HepG2 (cell line): ENCODE measurements around the gene NOTUM. TPM values are rescaled to one million over a fixed set of nuclear protein-coding genes. Genes with fewer than 3 reads are reported as not detected.
A peak's percentile ranks its signal among the peaks of the same experiment; 100 is the strongest.

Source experiments
- CEBPG ChIP-seq: IDR thresholded peaks from 2 replicates; pipeline ENCODE4 v1.6.1; 2016
- CENPT ChIP-seq: sonication (generic); formaldehyde crosslinking; IDR thresholded peaks from 2 replicates; pipeline ENCODE4 v1.8.0; 2022; ENCODE audit warnings: low read depth, mild to moderate bottlenecking, moderate library complexity, missing genetic modification reagents
- ESRRA ChIP-seq: sonication (generic); formaldehyde crosslinking; IDR thresholded peaks from 2 replicates; pipeline ENCODE4 v1.5.1; 2020; ENCODE audit warnings: mild to moderate bottlenecking, low read depth, missing genetic modification reagents
- FOXA3 ChIP-seq: IDR thresholded peaks from 2 replicates; pipeline ENCODE4 v1.6.1; 2016; ENCODE audit warnings: missing genetic modification reagents, missing compliant biosample characterization
- GATA4 ChIP-seq: sonication (generic); IDR thresholded peaks from 2 replicates; pipeline ENCODE4 v1.6.1; 2016; ENCODE audit warnings: antibody characterized with exemption, low read depth, borderline replicate concordance
- HIVEP1 ChIP-seq: sonication (generic); formaldehyde crosslinking; IDR thresholded peaks from 2 replicates; pipeline ENCODE4 v1.4.0; 2020; ENCODE audit warnings: mild to moderate bottlenecking, missing genetic modification reagents
- HMG20A ChIP-seq: IDR thresholded peaks from 2 replicates; pipeline ENCODE4 v1.6.1; 2016; ENCODE audit warnings: borderline replicate concordance
- MAFG ChIP-seq: sonication (generic); formaldehyde crosslinking; IDR thresholded peaks from 2 replicates; pipeline ENCODE4 v1.5.1; 2020; ENCODE audit warnings: mild to moderate bottlenecking, missing genetic modification reagents
- MAZ ChIP-seq, 2 experiments: sonication (generic) in 1 of 2; formaldehyde crosslinking in 1 of 2; IDR thresholded peaks; 2 replicates each; pipeline versions ENCODE4 v1.5.0 to v1.6.1; 2012 to 2020; ENCODE audit warnings: low read depth in 2 of 2, mild to moderate bottlenecking in 2 of 2, borderline replicate concordance in 1 of 2, improper control_type of control experiment in 1 of 2, low read length in 1 of 2, missing genetic modification reagents in 1 of 2, moderate library complexity in 1 of 2
- MTF1 ChIP-seq: sonication (generic); formaldehyde crosslinking; IDR thresholded peaks from 2 replicates; pipeline ENCODE4 v1.5.0; 2020; ENCODE audit warnings: missing genetic modification reagents
- PTBP1 ChIP-seq: fragments of 200-400 bp; formaldehyde crosslinking; IDR thresholded peaks from 2 replicates; pipeline ENCODE4 v1.6.1; 2018; ENCODE audit warnings: low read length, low read depth; ENCODE audit not compliant: poor library complexity, severe bottlenecking
- RBFOX2 ChIP-seq: fragments of 200-400 bp; formaldehyde crosslinking; IDR thresholded peaks from 2 replicates; pipeline ENCODE4 v1.6.1; 2017; ENCODE audit warnings: low read depth, mild to moderate bottlenecking, low read length
- RXRB ChIP-seq: IDR thresholded peaks from 2 replicates; pipeline ENCODE4 v1.6.1; 2016; ENCODE audit warnings: borderline replicate concordance, missing genetic modification reagents, missing compliant biosample characterization
- SNRNP70 ChIP-seq: fragments of 200-400 bp; formaldehyde crosslinking; IDR thresholded peaks from 2 replicates; pipeline ENCODE4 v1.6.1; 2017; ENCODE audit warnings: mild to moderate bottlenecking, low read depth, low read length, moderate library complexity
- TGIF2 ChIP-seq: IDR thresholded peaks from 2 replicates; pipeline ENCODE4 v1.6.1; 2016; ENCODE audit warnings: control low read depth, missing compliant biosample characterization
- XRCC5 ChIP-seq: fragments of 200-400 bp; formaldehyde crosslinking; optimal IDR thresholded peaks from 2 replicates; pipeline ENCODE3; 2017; ENCODE audit warnings: mild to moderate bottlenecking, low read length
- ZSCAN22 ChIP-seq: sonication (generic); formaldehyde crosslinking; IDR thresholded peaks from 2 replicates; pipeline ENCODE4 v1.4.0; 2020; ENCODE audit warnings: mild to moderate bottlenecking, missing genetic modification reagents
- polyA plus RNA-seq, 8 experiments: library from polyadenylated mRNA; depleted of rRNA in 3 of 8; stranded (reverse) in 7 of 8; unstranded in 1 of 8; fragments of >200 nt; fragmentation: Illumina TruSeq in 4 of 8; extraction: Trizol in 4 of 8; gene quantifications; 2 replicates each; pipeline versions ENCODE4 v1.2.1 to v1.2.3, GENCODE V29; 2011 to 2016; ENCODE audit warnings: low read depth in 4 of 8, missing spikeins in 1 of 8, mixed read lengths in 1 of 8; ENCODE audit not compliant: insufficient read depth in 1 of 8
- total RNA-seq, 5 experiments: library from RNA; depleted of rRNA; stranded (reverse); fragments of >200 nt; fragmentation: Illumina TruSeq; extraction: Trizol; gene quantifications; 2 replicates each; pipeline ENCODE4 v1.2.3, GENCODE V29; 2016; ENCODE audit warnings: low read depth in 1 of 5
- TF ChIP-seq, protein P1 (sequence below): sonication (generic); formaldehyde crosslinking; IDR thresholded peaks from 2 replicates; pipeline ENCODE4 v1.5.1; 2020; ENCODE audit warnings: missing genetic modification reagents, mild to moderate bottlenecking, borderline replicate concordance
- TF ChIP-seq, protein P2 (sequence below): sonication (generic); formaldehyde crosslinking; IDR thresholded peaks from 2 replicates; pipeline ENCODE4 v1.9.0; 2022; ENCODE audit warnings: low read depth, missing genetic modification reagents
- TF ChIP-seq, protein P3 (sequence below): sonication (generic); formaldehyde crosslinking; IDR thresholded peaks from 2 replicates; pipeline ENCODE4 v1.4.0; 2020; ENCODE audit warnings: missing genetic modification reagents
- TF ChIP-seq, protein P4 (sequence below): sonication (generic); formaldehyde crosslinking; conservative IDR thresholded peaks from 2 replicates; pipeline ENCODE4 v1.5.0; 2020; ENCODE audit warnings: missing genetic modification reagents
- TF ChIP-seq, protein P5 (sequence below): sonication (generic); formaldehyde crosslinking; IDR thresholded peaks from 2 replicates; pipeline ENCODE4 v1.8.1; 2023; ENCODE audit warnings: mild to moderate bottlenecking, missing genetic modification reagents

The NOTUM gene
- total and polyA plus RNA-seq, 2 of the 13 experiments (the other 11 are each of a cell fraction or from before 2014, with no cell fraction given): 150 to 160 TPM

DNA sequence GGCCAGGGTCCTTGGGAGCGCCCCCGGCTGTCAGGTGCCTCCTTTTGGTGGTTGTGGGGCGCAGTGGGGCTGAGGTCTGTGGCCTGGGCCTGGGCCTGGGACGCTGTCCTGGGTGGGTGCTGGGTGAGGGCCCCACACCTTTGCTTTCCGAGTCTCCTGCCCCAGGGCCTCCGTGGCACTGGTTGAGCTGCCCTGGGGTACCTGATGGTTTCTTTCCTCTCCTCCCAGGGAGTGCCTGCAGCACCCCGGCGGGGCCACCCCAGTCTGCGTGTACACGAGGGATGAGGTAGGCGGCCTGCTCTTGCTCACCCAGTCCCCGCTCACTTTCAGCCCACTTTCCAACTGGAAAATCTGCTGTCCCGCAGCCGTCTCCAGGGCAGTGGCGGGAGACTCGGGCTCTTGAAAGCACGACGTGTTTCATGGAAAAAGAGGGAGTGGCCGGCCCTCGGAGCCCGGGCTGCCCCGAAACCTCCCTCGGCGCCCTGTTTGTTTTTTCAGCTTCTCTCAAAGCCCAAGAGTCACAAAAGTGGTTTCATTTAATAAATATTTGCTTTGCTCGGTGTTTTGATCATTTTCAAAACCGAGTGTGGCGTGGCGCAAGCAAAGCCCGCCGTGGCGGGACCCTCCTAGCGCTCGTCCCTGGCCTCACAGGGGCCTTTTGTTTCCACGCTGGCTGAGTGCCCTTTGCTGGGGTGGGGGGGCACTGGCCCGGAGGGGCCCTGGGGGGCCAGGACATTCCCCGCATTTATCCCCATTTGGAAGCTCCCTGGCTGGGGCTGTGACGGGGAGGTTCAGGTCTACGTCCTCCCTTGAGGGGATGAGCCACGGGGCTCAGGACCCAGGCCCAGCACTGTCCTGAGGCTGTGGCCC lies 33.8 kb upstream of the NOTUM start (continued):
- no peak for TF ChIP-seq SNRNP70
- TF ChIP-seq, protein P1, sequence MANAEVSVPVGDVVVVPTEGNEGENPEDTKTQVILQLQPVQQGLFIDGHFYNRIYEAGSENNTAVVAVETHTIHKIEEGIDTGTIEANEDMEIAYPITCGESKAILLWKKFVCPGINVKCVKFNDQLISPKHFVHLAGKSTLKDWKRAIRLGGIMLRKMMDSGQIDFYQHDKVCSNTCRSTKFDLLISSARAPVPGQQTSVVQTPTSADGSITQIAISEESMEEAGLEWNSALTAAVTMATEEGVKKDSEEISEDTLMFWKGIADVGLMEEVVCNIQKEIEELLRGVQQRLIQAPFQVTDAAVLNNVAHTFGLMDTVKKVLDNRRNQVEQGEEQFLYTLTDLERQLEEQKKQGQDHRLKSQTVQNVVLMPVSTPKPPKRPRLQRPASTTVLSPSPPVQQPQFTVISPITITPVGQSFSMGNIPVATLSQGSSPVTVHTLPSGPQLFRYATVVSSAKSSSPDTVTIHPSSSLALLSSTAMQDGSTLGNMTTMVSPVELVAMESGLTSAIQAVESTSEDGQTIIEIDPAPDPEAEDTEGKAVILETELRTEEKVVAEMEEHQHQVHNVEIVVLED (CRISPR knock-in tag): no peak
- no peak for TF ChIP-seq ESRRA (CRISPR knock-in tag)
- TF ChIP-seq ZSCAN22: no peak; the same call in 1 of the 2 replicates
- no peak for TF ChIP-seq MAFG (CRISPR knock-in tag)
- TF ChIP-seq, protein P2, sequence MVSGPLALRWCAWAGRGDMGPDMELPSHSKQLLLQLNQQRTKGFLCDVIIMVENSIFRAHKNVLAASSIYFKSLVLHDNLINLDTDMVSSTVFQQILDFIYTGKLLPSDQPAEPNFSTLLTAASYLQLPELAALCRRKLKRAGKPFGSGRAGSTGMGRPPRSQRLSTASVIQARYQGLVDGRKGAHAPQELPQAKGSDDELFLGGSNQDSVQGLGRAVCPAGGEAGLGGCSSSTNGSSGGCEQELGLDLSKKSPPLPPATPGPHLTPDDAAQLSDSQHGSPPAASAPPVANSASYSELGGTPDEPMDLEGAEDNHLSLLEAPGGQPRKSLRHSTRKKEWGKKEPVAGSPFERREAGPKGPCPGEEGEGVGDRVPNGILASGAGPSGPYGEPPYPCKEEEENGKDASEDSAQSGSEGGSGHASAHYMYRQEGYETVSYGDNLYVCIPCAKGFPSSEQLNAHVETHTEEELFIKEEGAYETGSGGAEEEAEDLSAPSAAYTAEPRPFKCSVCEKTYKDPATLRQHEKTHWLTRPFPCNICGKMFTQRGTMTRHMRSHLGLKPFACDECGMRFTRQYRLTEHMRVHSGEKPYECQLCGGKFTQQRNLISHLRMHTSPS: no peak; the same call in 1 of the 2 replicates
- TF ChIP-seq TGIF2 (CRISPR knock-in tag): no peak; the same call in 1 of the 2 replicates
- peak; percentile 57 for TF ChIP-seq CEBPG (CRISPR knock-in tag)
- peak; percentile 82 for TF ChIP-seq FOXA3 (CRISPR knock-in tag)
- TF ChIP-seq HIVEP1: peak; percentile 80
- peak; percentile 22 for TF ChIP-seq PTBP1
- peak; percentile 72; the same call in 1 of the 2 replicates for TF ChIP-seq HMG20A
- TF ChIP-seq, protein P3, sequence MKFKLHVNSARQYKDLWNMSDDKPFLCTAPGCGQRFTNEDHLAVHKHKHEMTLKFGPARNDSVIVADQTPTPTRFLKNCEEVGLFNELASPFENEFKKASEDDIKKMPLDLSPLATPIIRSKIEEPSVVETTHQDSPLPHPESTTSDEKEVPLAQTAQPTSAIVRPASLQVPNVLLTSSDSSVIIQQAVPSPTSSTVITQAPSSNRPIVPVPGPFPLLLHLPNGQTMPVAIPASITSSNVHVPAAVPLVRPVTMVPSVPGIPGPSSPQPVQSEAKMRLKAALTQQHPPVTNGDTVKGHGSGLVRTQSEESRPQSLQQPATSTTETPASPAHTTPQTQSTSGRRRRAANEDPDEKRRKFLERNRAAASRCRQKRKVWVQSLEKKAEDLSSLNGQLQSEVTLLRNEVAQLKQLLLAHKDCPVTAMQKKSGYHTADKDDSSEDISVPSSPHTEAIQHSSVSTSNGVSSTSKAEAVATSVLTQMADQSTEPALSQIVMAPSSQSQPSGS (CRISPR knock-in tag): no peak
- TF ChIP-seq, protein P4, sequence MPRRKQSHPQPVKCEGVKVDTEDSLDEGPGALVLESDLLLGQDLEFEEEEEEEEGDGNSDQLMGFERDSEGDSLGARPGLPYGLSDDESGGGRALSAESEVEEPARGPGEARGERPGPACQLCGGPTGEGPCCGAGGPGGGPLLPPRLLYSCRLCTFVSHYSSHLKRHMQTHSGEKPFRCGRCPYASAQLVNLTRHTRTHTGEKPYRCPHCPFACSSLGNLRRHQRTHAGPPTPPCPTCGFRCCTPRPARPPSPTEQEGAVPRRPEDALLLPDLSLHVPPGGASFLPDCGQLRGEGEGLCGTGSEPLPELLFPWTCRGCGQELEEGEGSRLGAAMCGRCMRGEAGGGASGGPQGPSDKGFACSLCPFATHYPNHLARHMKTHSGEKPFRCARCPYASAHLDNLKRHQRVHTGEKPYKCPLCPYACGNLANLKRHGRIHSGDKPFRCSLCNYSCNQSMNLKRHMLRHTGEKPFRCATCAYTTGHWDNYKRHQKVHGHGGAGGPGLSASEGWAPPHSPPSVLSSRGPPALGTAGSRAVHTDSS (CRISPR knock-in tag): no peak
- TF ChIP-seq RXRB: peak; percentile 65
- peak; percentile 75; the same call in 1 of the 2 replicates for TF ChIP-seq MAZ (IDR thresholded peaks at IDR 0.05; ENCODE audit: borderline replicate concordance, low read depth, low read length)
- no peak; the same call in none of the 2 replicates for TF ChIP-seq MAZ (CRISPR knock-in tag; IDR thresholded peaks at IDR 0.05; ENCODE audit: low read depth)
- TF ChIP-seq MTF1 (CRISPR knock-in tag): 0 out of 2 replicates have a peak, but pooled peaks have one; percentile 49
- TF ChIP-seq, protein P5, sequence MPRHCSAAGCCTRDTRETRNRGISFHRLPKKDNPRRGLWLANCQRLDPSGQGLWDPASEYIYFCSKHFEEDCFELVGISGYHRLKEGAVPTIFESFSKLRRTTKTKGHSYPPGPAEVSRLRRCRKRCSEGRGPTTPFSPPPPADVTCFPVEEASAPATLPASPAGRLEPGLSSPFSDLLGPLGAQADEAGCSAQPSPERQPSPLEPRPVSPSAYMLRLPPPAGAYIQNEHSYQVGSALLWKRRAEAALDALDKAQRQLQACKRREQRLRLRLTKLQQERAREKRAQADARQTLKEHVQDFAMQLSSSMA (CRISPR knock-in tag): no peak
- peak; percentile 99 for TF ChIP-seq RBFOX2
- no peak for TF ChIP-seq GATA4
- peak; percentile 21 for TF ChIP-seq XRCC5
- TF ChIP-seq CENPT: no peak
